SW 1271 (cell line): ENCODE measurements around the gene TOP1.
A peak's percentile ranks its signal among the peaks of the same experiment; 100 is the strongest.

ENCODE experiments used
- DNase-seq, 2 experiments: peaks; one replicate each; lab custom pipeline; 2025; lab: John Stamatoyannopoulos, UW

TOP1 gene

DNA sequence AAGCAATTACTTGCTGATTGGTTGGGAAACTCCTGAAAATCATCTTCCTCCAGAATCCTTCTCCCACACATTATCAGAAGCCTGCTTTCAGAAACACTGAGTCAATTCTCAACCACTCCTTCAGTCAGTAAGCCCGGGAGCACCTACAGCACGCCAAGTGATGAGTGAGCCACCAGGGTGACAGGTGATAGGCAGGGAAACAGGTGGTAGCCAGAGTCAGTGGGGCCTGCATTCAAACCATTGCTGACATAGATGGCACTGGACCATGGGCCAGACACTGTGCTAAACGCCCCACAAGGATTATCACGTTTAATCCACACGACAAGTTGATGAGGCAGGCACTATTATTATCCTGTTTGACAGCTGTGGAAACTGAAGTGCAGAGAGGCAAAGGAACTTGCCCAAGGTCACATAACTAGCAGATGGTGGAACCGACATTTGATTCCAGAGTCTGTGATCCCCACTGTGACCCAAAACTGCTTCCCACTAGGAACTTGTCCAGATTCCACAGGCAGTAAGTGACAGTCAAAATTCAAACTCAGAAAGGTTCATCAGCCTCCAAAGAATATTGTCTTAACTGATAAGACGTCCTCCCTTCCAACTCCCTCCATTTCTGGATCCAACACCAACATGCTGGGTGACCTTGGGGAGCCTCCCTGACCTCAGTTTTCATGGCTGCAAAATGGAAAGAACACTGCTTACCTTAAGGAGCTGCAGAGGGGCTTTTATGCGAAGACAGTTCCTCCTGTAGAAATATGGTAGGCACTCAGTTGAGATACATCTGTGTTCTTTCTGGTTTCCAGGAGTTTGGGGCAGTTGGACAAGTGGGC, 23.9 kb upstream of the TOP1 start:
- peak in 1 of 2 experiments; percentile 42 for DNase-seq

DNA sequence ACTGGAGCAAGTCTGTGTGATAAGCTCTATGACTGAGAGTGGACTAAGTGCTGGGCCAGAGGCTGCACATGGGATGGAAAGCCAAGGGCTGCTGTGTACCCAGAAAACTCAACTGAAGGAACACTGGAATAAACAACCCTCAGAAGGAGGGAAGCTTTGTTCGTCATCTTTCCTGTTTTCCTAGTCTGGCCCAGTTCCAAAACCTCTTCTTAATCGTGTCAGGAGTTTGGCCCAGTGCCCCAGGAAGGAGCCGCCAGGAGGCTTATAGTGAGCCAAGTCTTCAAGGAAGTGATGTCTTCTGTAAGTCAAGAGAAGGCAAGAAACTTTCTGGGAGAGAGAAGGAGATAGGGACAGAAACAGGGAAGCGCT, 23.3 kb upstream of the TOP1 start:
- peak; percentile 76 to 92 for DNase-seq

DNA sequence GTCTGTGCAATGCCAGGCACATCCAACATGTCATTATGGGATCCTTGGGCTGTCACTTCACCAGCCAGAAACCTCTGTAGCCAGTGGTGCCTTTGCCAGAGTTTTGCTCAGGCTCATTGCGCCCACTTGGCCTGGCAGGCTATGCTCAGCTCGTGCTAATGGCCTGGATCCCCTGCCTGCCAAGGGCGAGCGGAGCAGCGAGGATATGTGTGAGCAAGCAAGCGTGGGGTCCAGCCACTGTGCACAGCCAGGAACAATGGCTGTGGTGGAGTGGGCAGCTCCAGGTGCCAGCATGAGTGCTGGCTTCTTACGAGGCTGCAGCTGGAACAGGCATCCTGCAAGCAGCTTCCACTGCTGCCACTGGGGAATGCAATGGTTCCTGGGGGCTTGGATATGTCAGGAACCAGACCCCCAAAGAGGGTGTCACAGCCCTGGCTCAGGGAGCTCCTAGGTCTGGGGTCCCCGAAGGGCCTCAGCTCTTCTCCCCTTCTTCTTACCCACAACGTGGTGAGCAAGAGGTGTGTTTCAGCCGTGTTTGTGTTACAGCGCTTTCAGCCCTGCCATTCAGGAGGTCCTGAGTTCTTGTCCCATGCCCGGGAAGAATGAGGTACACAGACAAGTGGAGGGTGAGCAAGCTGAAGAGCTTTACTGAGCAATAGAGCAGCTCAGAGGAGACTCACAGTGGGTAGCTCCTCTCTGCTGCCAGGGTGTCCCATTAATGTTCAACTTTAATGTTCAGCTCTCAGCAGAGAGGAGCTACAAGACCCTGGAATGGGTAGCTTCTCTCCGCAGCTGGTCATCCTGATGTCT, 22.3 kb upstream of the TOP1 start:
- no peak for DNase-seq

DNA sequence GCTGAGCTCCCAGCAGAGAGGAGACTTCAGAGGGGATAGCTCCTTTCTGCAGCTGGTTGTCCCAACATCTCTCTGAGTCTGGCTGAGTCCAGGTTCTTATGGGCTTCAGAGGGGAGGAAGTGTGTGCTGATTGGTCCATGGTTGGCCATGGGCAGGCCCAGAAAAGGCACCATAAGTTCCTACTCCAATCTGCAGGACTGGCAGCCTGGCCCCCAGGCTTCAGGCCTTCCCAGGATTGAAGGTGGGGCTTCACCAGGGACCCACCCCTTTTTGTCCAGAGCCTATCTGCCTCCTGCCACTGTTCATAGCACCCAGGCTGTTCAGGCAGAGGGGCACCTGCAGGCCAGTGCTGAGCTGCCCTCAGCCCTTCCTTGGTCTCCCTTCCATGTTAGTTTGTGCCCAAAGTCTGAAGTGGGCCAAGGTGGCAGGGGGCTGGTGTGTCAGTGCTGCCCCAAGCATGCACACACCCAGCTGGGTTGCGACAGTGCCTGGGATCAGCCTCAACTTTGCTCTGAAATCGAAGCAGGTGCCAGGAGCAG, 21.6 kb upstream of the TOP1 start:
- DNase-seq, result no peak

GRCh38 chr20:41007481-41007880, 21.1 kb upstream of the TOP1 start:
- no peak for DNase-seq

GRCh38 chr20:41009946-41010345, 18.7 kb upstream of the TOP1 start:
- no peak for DNase-seq

- no peak for DNase-seq
Observed at GRCh38 chr20:41011551-41012067, 17.0 kb upstream of the TOP1 start.

GRCh38 chr20:41014561-41015088, 14.0 kb upstream of the TOP1 start:
- DNase-seq, result no peak

GRCh38 chr20:41017448-41018042, 11.1 kb upstream of the TOP1 start:
- no peak for DNase-seq

DNA sequence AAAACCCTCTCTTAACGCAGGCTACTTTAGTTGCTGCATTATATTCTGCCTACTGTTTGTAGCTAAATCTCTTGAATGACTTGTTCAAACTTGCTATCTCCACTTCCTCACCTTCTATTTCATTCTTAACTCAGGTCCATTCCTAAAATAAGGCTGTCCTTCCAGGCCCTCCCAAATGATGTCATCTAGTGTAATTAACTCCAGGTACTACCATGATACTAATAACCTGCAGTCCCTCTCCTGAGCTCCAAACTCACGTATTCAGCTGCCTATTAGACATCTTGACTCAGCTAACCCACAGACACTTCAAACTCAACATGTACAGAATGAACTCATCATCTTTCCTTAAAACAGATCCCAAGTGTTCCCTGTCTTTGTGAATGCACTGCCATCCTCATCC, 10.5 kb upstream of the TOP1 start:
- DNase-seq, result no peak

DNA sequence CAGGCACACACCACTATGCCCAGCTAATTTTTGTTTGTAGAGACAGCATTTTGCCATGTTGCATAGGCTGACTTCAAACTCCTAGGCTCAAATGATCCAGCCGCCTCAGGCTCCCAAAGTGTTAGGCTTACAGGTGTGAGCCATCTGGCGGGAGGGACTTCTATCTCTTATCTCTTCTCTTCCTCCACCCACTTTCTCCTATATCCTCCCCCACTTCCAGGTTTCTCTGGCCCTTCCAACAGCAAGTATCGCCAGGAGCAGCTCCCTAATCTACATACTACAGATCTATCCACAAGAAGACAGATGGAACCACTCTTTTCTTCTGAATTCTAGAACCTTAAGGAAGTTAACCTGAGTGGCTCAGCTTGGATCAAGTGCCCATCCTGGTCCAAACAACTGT, 5.1 kb upstream of the TOP1 start:
- DNase-seq, result no peak

DNA sequence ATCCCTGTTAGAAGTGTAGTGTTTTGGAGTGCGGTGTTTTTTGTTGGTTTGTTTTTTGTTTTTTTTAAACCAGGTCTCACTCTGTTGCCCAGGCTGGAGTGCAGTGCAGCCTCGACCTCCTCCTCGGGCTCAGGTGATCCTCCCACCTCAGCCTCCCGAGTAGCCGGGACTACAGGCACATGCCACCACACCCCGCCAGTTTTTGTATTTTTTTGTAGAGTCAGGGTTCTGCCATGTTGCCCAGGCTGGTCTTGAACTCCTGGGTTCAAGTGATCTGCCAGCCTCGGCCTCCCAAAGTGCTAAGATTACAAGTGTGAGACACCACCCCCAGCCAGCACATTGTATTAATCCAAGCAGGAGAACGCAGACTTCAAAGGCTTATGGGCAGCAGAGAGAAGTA, 1.3 kb upstream of the TOP1 start:
- DNase-seq, result no peak

- DNase-seq, result no peak
Observed at GRCh38 chr20:41027872-41028358, 707 bp upstream of the TOP1 start.

DNA sequence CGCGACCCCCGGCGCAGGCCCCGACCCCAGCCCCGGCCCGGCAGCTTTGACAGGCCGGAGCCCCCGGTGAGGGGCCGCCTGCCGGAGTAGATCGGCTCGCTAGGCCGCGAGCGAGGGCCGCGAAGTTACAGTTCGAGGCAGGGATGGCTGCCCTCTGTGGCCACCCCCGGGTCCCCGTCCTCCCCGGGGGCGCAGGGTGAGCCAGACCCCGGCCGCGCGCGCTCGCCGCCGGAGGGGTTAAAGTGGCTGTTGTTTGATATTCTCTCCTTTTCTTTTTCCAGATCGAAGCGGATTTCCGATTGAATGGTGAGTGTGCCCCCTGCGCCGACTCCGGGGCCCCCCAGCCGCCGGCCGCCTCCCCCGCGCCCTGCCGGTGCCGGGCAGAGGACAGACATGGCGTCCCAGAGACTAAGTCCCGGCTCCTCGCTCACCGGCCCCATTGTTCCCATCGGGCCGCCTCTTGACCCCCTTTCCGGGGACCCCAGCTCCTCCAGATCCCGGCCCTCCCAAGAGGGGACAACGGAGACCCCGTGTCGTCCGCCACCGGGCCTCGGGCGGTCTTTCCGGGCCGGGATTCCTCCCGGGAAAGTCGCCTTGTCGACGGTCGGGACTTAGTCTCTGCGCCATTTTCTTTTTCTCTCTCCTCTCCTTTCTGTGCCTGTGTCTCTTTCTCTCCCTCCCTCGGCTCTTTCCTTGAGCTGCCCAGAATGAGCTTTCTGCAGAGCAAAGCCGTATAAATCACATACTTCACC, 704 bp downstream of the TOP1 start:
- DNase-seq, result peak in 1 of 2 experiments; percentile 46

DNA sequence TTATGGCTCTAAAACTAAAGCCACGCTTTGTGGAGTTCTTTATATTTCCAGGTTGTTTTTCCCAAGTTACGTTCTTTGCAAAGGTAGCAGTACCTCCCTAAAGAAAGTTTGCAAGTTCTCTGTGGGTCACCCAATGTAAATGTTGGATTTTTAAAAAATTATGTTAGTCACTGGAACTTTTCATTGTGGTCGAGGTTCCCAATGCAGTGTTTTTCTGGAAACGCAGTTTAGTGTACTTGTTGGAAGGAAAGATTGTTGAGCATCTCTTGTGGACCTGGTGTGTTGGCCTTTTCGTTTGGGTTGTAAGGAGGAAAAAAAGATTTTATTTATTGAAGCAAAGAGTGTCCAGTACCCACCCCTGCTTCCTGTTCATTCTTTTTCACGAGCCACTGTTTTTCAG, 1.4 kb downstream of the TOP1 start:
- DNase-seq, result no peak

- no peak for DNase-seq
Observed at GRCh38 chr20:41030531-41031242, 2.1 kb downstream of the TOP1 start.

- DNase-seq, result no peak
Observed at GRCh38 chr20:41031243-41031619, 2.6 kb downstream of the TOP1 start.

DNA sequence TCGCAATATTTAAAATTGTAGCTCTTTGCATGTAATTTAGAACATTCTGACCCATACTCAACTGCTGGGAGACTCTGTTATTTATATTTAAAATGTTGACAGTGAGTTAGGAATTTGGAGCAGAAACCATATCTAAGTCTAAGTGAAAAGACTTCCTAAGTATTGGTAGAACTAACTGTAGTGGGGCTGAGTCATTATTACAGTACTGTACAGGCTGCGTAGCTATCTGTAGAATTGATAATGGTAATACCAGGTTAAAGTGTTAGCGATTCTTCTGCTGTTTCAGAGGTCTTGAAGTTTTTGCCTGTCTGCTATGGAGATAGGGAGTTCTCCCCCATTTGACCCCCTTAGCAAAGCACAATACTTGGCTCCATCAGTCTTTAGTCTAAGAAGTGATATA, 3.6 kb downstream of the TOP1 start:
- no peak for DNase-seq

DNA sequence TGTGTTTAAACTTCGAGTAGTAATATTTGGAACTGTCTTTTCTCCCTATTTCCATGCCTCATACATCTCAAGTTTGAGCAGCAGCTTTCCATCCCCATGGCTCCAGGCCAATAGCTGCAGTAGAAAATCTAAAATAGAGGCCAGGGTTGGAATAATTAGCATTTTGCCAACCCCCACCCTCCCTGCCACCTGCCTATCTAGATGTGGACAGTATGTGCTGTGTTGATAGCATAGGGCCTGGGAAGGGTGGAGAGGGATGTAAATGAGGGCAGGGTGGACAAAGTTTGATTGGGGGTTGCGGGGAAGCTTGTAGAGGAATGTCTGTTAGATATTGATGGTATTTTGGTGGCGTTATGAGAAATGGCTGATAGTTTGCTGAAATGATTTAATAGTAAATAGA, 5.6 kb downstream of the TOP1 start:
- no peak for DNase-seq

DNA sequence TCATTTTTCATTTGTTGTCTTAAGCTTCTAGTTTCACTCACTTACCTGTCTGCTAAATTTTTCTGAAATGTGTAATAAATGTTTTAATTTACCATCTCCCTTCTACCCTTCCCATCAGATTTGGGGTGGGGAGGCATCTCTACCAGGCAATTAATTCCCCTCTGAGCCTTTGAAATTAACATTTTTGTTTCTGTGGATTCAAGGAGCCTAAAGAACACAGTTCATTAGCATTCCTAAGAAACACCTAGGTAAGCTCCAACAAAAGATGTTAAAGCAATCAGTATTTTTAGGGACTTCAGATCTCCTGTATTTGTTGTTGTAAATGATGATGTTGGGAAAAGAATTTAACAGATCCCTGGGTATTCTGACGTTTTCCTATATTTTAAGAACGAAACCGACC, 6.6 kb downstream of the TOP1 start:
- DNase-seq, result no peak

GRCh38 chr20:41037179-41037578, 8.6 kb downstream of the TOP1 start:
- no peak for DNase-seq
